Sigmoid colon (tissue), 7 donors: ENCODE measurements around the gene RAB6D. TPM values are rescaled to one million over a fixed set of nuclear protein-coding genes. Genes with fewer than 3 reads are reported as not detected.
"Not testable (repeated sequence)": the region's sequence is repeated elsewhere in the genome, so short reads cannot be mapped to it uniquely, and the experiment has no call there.

Experiments used
- DNase-seq: peaks from one replicate; pipeline ENCODE4 v3.0.0-alpha.2; 2019
- H3K27ac ChIP-seq, 4 donors: fragments of 200-600 bp; sonication (generic); one replicate each; pipeline ENCODE4 v1.5.1; 2016 to 2019; ENCODE audit warnings: mild to moderate bottlenecking in 1 of 4
- H3K27me3 ChIP-seq, 3 donors: fragments of 200-600 bp; sonication (generic); one replicate each; pipeline ENCODE4 v1.5.1; 2019; ENCODE audit warnings: mild to moderate bottlenecking in 1 of 3
- H3K36me3 ChIP-seq, 4 donors: fragments of 200-600 bp; sonication (generic); one replicate each; pipeline ENCODE4 v1.5.1; 2016 to 2019
- H3K4me1 ChIP-seq, 4 donors: fragments of 200-600 bp; sonication (generic); one replicate each; pipeline ENCODE4 v1.5.1; 2017 to 2019
- H3K4me3 ChIP-seq, 4 donors: fragments of 200-600 bp; sonication (generic); one replicate each; pipeline ENCODE4 v1.5.1; 2017 to 2019; ENCODE audit warnings: mild to moderate bottlenecking in 2 of 4, moderate library complexity in 1 of 4
- H3K9me3 ChIP-seq, 4 donors: fragments of 200-600 bp in 3 of 4; sonication (generic) in 3 of 4; one replicate each; pipeline versions ENCODE4 v1.5.1 to v1.6.1; 2013 to 2019
- CTCF ChIP-seq, 4 experiments: fragments of 450-650 bp in 3 of 4; fragments of 200-600 bp in 1 of 4; IDR thresholded peaks; one replicate each; pipeline ENCODE4 v1.5.1; 2016 to 2019; ENCODE audit warnings: antibody characterized with exemption in 4 of 4, mild to moderate bottlenecking in 3 of 4, moderate library complexity in 2 of 4
- EP300 ChIP-seq, 4 donors: sonication (generic); formaldehyde crosslinking; IDR thresholded peaks; one replicate each; pipeline ENCODE4 v1.6.1; 2017; ENCODE audit warnings: antibody characterized with exemption in 4 of 4
- POLR2A ChIP-seq, 2 donors: fragments of 450-650 bp; IDR thresholded peaks; one replicate each; pipeline ENCODE4 v1.6.1; 2016; ENCODE audit warnings: antibody characterized with exemption in 2 of 2, mild to moderate bottlenecking in 2 of 2, moderate library complexity in 2 of 2
- POLR2AphosphoS5 ChIP-seq, 4 donors: sonication (generic); formaldehyde crosslinking; IDR thresholded peaks; one replicate each; pipeline ENCODE4 v1.6.1; 2017; ENCODE audit warnings: antibody characterized with exemption in 4 of 4
- WGBS, 2 donors: extraction: QIAGEN DNeasy Blood & Tissue Kit; methylation state at CpG; one replicate each; pipeline ENCODE4 v1.1.7; 2013; 5-methylcytosine and 5-hydroxymethylcytosine counted together
- intact Hi-C: fragments of 100-400 bp; cut with DNase I; formaldehyde crosslinking; loops from one replicate; pipeline ENCODE4 v1.15.1; 2023
- polyA plus RNA-seq, 3 donors: library from polyadenylated mRNA; stranded (reverse); fragments of 200-250 nt; gene quantifications; one replicate each; pipeline ENCODE4 v1.2.3, GENCODE V29; 2013
- total RNA-seq, 4 donors: library from RNA; depleted of rRNA; stranded (reverse); fragments of >200 nt; gene quantifications; one replicate each; pipeline ENCODE4 v1.1.0, GENCODE V29; 2016
- donor health status: healthy with polysubstance abuse.
- donor health status: Bipolar disorder and iron deficiency.
- donor health status: healthy.

Gene RAB6D
- total and polyA plus RNA-seq, 7 donors = 0.63 to 1.2 (median 1.2) TPM; not detected in 4

DNA sequence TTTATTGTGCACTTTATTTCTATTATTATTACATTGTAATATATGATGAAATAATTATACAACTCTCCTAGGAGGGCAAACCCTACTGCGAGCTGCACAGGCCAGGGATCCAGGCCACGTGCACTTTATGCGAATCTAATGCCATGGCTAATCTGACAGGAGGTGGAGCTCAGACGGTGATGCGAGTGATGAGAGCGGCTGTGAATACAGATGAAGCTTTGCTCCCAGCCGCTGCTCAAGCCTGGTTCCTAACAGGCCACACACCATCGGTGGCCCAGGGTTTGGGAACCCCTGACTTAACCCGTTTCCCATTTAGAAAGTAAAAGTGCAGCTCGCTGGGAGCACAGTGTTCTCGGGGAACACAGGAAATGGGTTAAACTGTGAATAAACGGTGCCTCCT, 40.8 kb upstream of the RAB6D start:
- 77 to 86% methylated on average over 12 of the region's 12 CpGs for WGBS, 2 donors
- intact Hi-C loops = no loop called here
- DNase-seq = no peak
- H3K27ac ChIP-seq = no peak overlapping the region
- H3K4me1 ChIP-seq = no peaks in the 10 kb centered on the region
- H3K9me3 ChIP-seq = no peaks in the 10 kb centered on the region
- H3K36me3 ChIP-seq = no peaks in the 10 kb centered on the region
- no peak overlapping the region for H3K4me3 ChIP-seq
- TF ChIP-seq CTCF (IDR thresholded peaks at IDR 0.05) (no peak), EP300 (IDR thresholded peaks at IDR 0.05) (no peak)
- H3K27me3 ChIP-seq = peaks cover 0 to 6% (median 0%) of the 10 kb centered on the region in 3 donors

DNA sequence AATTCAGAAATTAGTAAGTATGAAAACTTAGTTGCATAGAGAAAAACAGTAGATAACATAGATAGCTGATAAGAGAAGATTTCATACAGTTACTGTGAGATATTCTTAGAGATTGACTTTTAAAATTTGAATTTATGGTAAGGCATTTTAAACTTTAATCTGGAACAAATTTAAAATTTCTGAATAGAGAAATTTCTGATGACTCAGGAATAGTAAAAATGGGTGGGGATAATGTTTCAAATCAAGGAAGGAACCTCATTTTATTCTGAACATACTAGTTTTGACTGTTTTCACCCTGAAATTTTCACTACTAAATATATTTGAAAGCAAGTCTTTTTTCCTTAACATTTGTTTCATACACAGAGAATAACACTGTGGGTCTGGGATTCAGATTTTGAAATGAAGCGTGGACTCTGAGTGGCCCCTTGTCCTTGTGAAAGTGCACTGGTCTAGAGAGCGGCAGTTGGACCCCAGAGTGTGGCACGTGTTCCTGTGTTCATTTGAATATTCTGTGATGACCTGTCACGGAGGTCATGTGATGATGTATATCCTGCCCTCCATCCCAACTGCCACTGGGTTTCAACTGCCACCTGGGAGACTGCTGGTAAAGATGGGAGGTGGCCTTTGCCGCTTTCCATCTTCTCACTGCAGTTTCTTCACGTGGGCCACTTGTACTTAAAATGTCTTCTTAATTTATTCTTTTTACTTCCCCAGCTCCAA, 38.5 kb upstream of the RAB6D start:
- no peak overlapping the region for H3K27ac ChIP-seq
- no peaks in the 10 kb centered on the region for H3K27me3 ChIP-seq
- intact Hi-C loops = no loop called here
- H3K4me1 ChIP-seq = no peaks in the 10 kb centered on the region
- WGBS, 2 donors = 66 to 77% methylated on average over 6 of the region's 6 CpGs
- TF ChIP-seq POLR2AphosphoS5 (IDR thresholded peaks at IDR 0.05) = no peak
- no peak for TF ChIP-seq POLR2A (IDR thresholded peaks at IDR 0.05)
- no peak for TF ChIP-seq CTCF (IDR thresholded peaks at IDR 0.05)
- TF ChIP-seq EP300 (IDR thresholded peaks at IDR 0.05) = no peak
- no peak overlapping the region for H3K4me3 ChIP-seq
- H3K9me3 ChIP-seq = no peaks in the 10 kb centered on the region
- no peaks in the 10 kb centered on the region for H3K36me3 ChIP-seq
- no peak for DNase-seq

GRCh38 chr2:131400849-131401248, 36.9 kb upstream of the RAB6D start:
- Histone ChIP-seq H3K27ac (no peak overlapping the region), H3K36me3 (no peaks in the 10 kb centered on the region), H3K27me3 (no peaks in the 10 kb centered on the region), H3K9me3 (no peaks in the 10 kb centered on the region), H3K4me1 (no peaks in the 10 kb centered on the region), H3K4me3 (no peak overlapping the region)
- no peak for DNase-seq
- 56 to 70% methylated on average over 4 of the region's 4 CpGs for WGBS, 2 donors
- intact Hi-C loops = no loop called here
- TF ChIP-seq EP300 (IDR thresholded peaks at IDR 0.05) = no peak
- TF ChIP-seq POLR2AphosphoS5 (IDR thresholded peaks at IDR 0.05) = no peak
- no peak for TF ChIP-seq CTCF (IDR thresholded peaks at IDR 0.05)

DNA sequence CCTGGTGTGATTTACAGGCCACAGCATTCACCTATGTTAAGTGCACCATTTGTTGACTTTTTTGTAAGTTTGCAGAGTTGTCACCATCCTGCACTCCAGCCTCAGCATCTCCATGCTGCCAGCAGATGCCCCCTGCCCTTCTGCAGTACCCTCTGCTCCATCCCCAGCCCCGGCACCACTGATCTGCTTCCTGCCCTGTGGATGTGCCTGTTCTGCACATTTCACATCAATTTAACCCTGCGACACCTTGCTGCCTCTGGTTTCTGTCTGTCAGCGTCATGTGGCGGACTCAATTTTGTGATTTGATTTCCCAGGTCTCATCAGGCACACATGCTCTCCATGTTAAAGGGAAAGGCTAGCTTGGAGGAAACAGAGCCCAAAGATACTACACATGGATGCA, 36.5 kb upstream of the RAB6D start:
- H3K36me3 ChIP-seq, H3K4me3 ChIP-seq, H3K27ac ChIP-seq, DNase-seq, H3K27me3 ChIP-seq, intact Hi-C loops, H3K9me3 ChIP-seq, H3K4me1 ChIP-seq: not testable (repeated sequence)
- WGBS, 2 donors = 85 to 86% methylated on average over 4 of the region's 4 CpGs

- WGBS, 2 donors = 81 to 86% methylated on average over 1 of the region's 1 CpG
- H3K4me3 ChIP-seq, H3K27ac ChIP-seq, H3K36me3 ChIP-seq, DNase-seq, H3K27me3 ChIP-seq, H3K9me3 ChIP-seq, H3K4me1 ChIP-seq, intact Hi-C loops: not testable (repeated sequence)
These were observed 32.2 kb upstream of the RAB6D start for GRCh38 chr2:131396209-131396608.

DNA sequence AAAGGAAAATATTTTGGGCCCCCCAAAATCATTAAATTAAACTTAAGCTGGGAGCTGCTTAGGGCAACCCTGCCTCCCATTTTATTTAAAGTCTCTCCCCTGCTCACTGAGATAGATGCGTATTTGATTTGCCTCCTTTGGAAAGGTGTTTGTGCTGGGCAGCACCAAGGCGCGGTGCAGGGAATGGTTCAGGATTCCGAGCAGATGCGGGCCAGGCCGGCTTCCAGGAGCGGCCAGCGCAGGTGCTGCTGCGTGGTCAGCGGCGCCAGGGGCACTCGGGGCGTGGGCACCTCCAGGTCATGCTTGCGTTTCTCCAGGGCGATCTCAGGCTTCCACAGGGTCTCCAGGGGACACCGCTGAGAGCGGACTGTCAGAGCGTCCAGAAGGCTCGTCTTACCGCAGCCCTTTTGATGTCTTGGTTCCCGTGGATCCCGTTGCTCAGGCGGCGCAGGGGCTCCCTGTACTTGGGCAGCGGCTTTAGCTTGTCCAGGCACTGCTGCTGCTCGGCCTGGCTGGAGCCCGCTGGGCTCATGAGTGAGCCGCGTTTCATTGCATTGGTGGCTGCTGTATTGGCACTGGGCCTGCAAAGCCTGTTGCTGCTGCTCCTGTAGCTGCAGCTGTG, 31.2 kb upstream of the RAB6D start:
- H3K27me3 ChIP-seq, H3K36me3 ChIP-seq, H3K4me3 ChIP-seq, DNase-seq, H3K9me3 ChIP-seq, intact Hi-C loops, H3K4me1 ChIP-seq, H3K27ac ChIP-seq: not testable (repeated sequence)
- WGBS, 2 donors = 62 to 81% methylated on average over 29 of the region's 29 CpGs
